Measurements from ENCODE around the gene KLK2. TPM values are rescaled to one million over a fixed set of nuclear protein-coding genes. Genes with fewer than 3 reads are reported as not detected.

The KLK2 gene
- total RNA-seq, 1 experiment from 2014 or later = not detected

DNA sequence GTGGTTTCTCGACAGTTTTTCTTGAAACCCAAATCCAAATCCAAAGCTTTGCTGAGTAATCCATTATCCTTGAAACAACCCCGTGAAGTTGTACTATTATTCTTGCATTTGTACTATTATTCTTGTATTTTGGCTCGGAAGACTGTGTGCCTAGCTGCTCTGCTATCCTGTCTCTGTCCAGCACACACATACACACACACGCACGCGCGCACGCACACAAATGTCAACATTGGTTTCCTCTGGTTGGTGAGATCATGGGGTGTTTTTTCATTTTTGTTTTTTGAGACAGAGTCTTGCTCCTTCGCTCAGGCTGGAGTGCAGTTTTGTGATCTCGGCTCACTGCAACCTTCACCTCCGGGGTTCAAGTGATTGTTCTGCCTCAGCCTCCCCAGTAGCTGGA lies 52.9 kb downstream of the KLK2 start:
- Histone ChIP-seq H3K9me3 (ENCODE audit: control insufficient read depth, insufficient read depth, low read depth, low read length) (no peaks in the 10 kb centered on the region), H3K36me3 (ENCODE audit: control insufficient read depth, insufficient read depth, low read length) (no peaks in the 10 kb centered on the region), H3K27me3 (ENCODE audit: control insufficient read depth, insufficient read depth, low read length) (0 out of 2 replicates have a peak, but pooled peaks cover 2% of the 10 kb centered on the region), H3K4me1 (ENCODE audit: control insufficient read depth, insufficient read depth, low read length) (no peaks in the 10 kb centered on the region; the same call in none of the 2 replicates), H3K27ac (ENCODE audit: low read length) (no peak overlapping the region), H3K4me3 (ENCODE audit: low read depth in 2 of 2, low read length in 2 of 2) (no peak overlapping the region)
- intact Hi-C loops (cut with micrococcal nuclease; ENCODE audit: unreplicated experiment) = loop anchor here (10.0 kb wide), 1 partner anchor 169 kb away; no protein-coding TSS in a partner anchor
- ATAC-seq = no peak
- CTCF ChIA-PET = no interaction called here
- POLR2A ChIA-PET = no interaction called here
- in situ Hi-C loops (cut with HindIII; ENCODE audit: low pct_unique_long_range_greater_than_20kb, low sequenced_read_pairs) = no loop called here
- no TSS peak for BruUV-seq (replicated peaks)
- TF ChIP-seq SIN3A (IDR thresholded peaks at IDR 0.05; ENCODE audit: borderline replicate concordance, insufficient read depth, low read depth, low read length) (no peak), POLR2AphosphoS5 (IDR thresholded peaks at IDR 0.05; ENCODE audit: low read depth, low read length) (no peak)
- TF ChIP-seq, protein P1, sequence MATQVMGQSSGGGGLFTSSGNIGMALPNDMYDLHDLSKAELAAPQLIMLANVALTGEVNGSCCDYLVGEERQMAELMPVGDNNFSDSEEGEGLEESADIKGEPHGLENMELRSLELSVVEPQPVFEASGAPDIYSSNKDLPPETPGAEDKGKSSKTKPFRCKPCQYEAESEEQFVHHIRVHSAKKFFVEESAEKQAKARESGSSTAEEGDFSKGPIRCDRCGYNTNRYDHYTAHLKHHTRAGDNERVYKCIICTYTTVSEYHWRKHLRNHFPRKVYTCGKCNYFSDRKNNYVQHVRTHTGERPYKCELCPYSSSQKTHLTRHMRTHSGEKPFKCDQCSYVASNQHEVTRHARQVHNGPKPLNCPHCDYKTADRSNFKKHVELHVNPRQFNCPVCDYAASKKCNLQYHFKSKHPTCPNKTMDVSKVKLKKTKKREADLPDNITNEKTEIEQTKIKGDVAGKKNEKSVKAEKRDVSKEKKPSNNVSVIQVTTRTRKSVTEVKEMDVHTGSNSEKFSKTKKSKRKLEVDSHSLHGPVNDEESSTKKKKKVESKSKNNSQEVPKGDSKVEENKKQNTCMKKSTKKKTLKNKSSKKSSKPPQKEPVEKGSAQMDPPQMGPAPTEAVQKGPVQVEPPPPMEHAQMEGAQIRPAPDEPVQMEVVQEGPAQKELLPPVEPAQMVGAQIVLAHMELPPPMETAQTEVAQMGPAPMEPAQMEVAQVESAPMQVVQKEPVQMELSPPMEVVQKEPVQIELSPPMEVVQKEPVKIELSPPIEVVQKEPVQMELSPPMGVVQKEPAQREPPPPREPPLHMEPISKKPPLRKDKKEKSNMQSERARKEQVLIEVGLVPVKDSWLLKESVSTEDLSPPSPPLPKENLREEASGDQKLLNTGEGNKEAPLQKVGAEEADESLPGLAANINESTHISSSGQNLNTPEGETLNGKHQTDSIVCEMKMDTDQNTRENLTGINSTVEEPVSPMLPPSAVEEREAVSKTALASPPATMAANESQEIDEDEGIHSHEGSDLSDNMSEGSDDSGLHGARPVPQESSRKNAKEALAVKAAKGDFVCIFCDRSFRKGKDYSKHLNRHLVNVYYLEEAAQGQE (IDR thresholded peaks at IDR 0.05; ENCODE audit: insufficient read depth in 1 of 2, low read depth in 2 of 2, low read length in 1 of 2) = no peak
- TF ChIP-seq, protein P2, sequence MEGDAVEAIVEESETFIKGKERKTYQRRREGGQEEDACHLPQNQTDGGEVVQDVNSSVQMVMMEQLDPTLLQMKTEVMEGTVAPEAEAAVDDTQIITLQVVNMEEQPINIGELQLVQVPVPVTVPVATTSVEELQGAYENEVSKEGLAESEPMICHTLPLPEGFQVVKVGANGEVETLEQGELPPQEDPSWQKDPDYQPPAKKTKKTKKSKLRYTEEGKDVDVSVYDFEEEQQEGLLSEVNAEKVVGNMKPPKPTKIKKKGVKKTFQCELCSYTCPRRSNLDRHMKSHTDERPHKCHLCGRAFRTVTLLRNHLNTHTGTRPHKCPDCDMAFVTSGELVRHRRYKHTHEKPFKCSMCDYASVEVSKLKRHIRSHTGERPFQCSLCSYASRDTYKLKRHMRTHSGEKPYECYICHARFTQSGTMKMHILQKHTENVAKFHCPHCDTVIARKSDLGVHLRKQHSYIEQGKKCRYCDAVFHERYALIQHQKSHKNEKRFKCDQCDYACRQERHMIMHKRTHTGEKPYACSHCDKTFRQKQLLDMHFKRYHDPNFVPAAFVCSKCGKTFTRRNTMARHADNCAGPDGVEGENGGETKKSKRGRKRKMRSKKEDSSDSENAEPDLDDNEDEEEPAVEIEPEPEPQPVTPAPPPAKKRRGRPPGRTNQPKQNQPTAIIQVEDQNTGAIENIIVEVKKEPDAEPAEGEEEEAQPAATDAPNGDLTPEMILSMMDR (IDR thresholded peaks at IDR 0.05) = no peak
- DNase-seq (ENCODE audit: low read depth, low spot score) = no peak

DNA sequence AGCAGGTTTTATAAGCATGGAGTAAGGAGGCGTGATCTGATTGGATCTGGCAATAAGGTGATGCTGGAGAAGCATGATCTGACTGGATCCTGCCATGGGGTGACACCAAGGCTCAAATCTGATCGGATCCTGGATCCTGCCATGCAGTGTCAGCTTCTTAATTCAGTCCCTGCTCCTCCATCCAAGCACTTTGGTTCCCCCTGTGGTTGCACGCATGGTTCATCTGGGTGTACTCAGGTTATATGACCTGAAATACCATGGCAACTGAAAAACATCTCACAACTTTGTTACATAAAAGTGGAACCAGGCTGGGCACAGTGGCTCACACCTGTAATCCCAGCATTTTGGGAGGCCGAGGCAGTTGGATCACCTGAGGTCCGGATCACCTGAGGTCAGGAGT lies 55.6 kb downstream of the KLK2 start:
- in situ Hi-C loops (cut with HindIII; ENCODE audit: low pct_unique_long_range_greater_than_20kb, low sequenced_read_pairs) = no loop called here
- H3K27ac ChIP-seq (ENCODE audit: low read length) = no peak overlapping the region
- intact Hi-C loops (cut with micrococcal nuclease; ENCODE audit: unreplicated experiment) = loop anchor here (10.0 kb wide), 1 partner anchor 166 kb away; no protein-coding TSS in a partner anchor
- H3K4me3 ChIP-seq (ENCODE audit: low read depth in 2 of 2, low read length in 2 of 2) = no peak overlapping the region
- TF ChIP-seq SIN3A (IDR thresholded peaks at IDR 0.05; ENCODE audit: borderline replicate concordance, insufficient read depth, low read depth, low read length) (no peak), POLR2AphosphoS5 (IDR thresholded peaks at IDR 0.05; ENCODE audit: low read depth, low read length) (no peak)
- TF ChIP-seq, protein P1 (IDR thresholded peaks at IDR 0.05; ENCODE audit: insufficient read depth in 1 of 2, low read depth in 2 of 2, low read length in 1 of 2) = no peak
- H3K4me1 ChIP-seq (ENCODE audit: control insufficient read depth, insufficient read depth, low read length) = no peaks in the 10 kb centered on the region; the same call in 1 of the 2 replicates
- ATAC-seq = no peak
- CTCF ChIA-PET = interaction anchor here (1.9 kb wide), 1 partner anchor 88 kb away, joined by 15 read pairs; no protein-coding TSS in a partner anchor
- no peaks in the 10 kb centered on the region for H3K9me3 ChIP-seq (ENCODE audit: control insufficient read depth, insufficient read depth, low read depth, low read length)
- no peaks in the 10 kb centered on the region for H3K36me3 ChIP-seq (ENCODE audit: control insufficient read depth, insufficient read depth, low read length)
- POLR2A ChIA-PET = no interaction called here
- H3K27me3 ChIP-seq (ENCODE audit: control insufficient read depth, insufficient read depth, low read length) = 0 out of 2 replicates have a peak, but pooled peaks cover 2% of the 10 kb centered on the region
- no peak for DNase-seq (ENCODE audit: low read depth, low spot score)
- BruUV-seq (replicated peaks) = no TSS peak

Other genes starting within 250 kb of the KLK2 start
- gene SYT3, start 233.6 kb upstream of the KLK2 start, total RNA-seq (2021; ENCODE audit: unreplicated experiment) = not detected
- gene C19orf81, start 224.0 kb upstream of the KLK2 start, total RNA-seq (2021; ENCODE audit: unreplicated experiment) = 0.98 TPM
- not detected for gene SHANK1, start 153.6 kb upstream of the KLK2 start, total RNA-seq (2021; ENCODE audit: unreplicated experiment)
- not detected for gene CLEC11A, start 150.1 kb upstream of the KLK2 start, total RNA-seq (2021; ENCODE audit: unreplicated experiment)
- not detected for gene GPR32, start 103.0 kb upstream of the KLK2 start, total RNA-seq (2021; ENCODE audit: unreplicated experiment)
- gene ACP4, start 83.0 kb upstream of the KLK2 start, total RNA-seq (2021; ENCODE audit: unreplicated experiment) = not detected
- gene KLK1, start 49.7 kb upstream of the KLK2 start, total RNA-seq (2021; ENCODE audit: unreplicated experiment) = 0.31 TPM
- gene KLK15, start 39.9 kb upstream of the KLK2 start, total RNA-seq (2021; ENCODE audit: unreplicated experiment) = not detected
- gene KLK3, start 18.5 kb upstream of the KLK2 start, total RNA-seq (2021; ENCODE audit: unreplicated experiment) = not detected
- not detected for gene KLK4, start 38.0 kb downstream of the KLK2 start, total RNA-seq (2021; ENCODE audit: unreplicated experiment)
- gene KLK5, start 79.6 kb downstream of the KLK2 start, total RNA-seq (2021; ENCODE audit: unreplicated experiment) = not detected
- gene KLK6, start 96.2 kb downstream of the KLK2 start, total RNA-seq (2021; ENCODE audit: unreplicated experiment) = not detected
- gene KLK7, start 110.5 kb downstream of the KLK2 start, total RNA-seq (2021; ENCODE audit: unreplicated experiment) = not detected
- gene KLK8, start 128.2 kb downstream of the KLK2 start, total RNA-seq (2021; ENCODE audit: unreplicated experiment) = not detected
- gene KLK10, start 146.3 kb downstream of the KLK2 start, total RNA-seq (2021; ENCODE audit: unreplicated experiment) = not detected
- not detected for gene KLK11, start 153.2 kb downstream of the KLK2 start, total RNA-seq (2021; ENCODE audit: unreplicated experiment)
- not detected for gene KLK12, start 161.6 kb downstream of the KLK2 start, total RNA-seq (2021; ENCODE audit: unreplicated experiment)
- not detected for gene KLK13, start 191.7 kb downstream of the KLK2 start, total RNA-seq (2021; ENCODE audit: unreplicated experiment)
- not detected for gene KLK14, start 209.4 kb downstream of the KLK2 start, total RNA-seq (2021; ENCODE audit: unreplicated experiment)
- gene CTU1, start 235.0 kb downstream of the KLK2 start, total RNA-seq (2021; ENCODE audit: unreplicated experiment) = 9.3 TPM

Measured in Panc1 (cell line).